Fibroblast of pulmonary artery (primary cell): ENCODE results near the gene TOMM6.

Experiments used
- DNase-seq: peaks from one replicate; pipeline ENCODE4 v3.0.0-alpha.2; 2010; ENCODE audit warnings: low read depth
- H3K4me3 ChIP-seq: replicated peaks from 2 replicates; pipeline ENCODE4 v1.5.1; 2011; ENCODE audit warnings: low read depth, mild to moderate bottlenecking, control low read depth, low read length, moderate library complexity
- TF ChIP-seq, protein P1 (sequence below): IDR thresholded peaks from 2 replicates; pipeline ENCODE4 v1.5.1; 2011; ENCODE audit warnings: mild to moderate bottlenecking, control low read depth, low read length, inconsistent platforms; ENCODE audit errors: missing control alignments

The TOMM6 gene

GRCh38 chr6:41781366-41781730 is 6.1 kb upstream of the TOMM6 start:
- no peak for DNase-seq
- peak overlapping the region; percentile 72 for H3K4me3 ChIP-seq
- TF ChIP-seq, protein P1, sequence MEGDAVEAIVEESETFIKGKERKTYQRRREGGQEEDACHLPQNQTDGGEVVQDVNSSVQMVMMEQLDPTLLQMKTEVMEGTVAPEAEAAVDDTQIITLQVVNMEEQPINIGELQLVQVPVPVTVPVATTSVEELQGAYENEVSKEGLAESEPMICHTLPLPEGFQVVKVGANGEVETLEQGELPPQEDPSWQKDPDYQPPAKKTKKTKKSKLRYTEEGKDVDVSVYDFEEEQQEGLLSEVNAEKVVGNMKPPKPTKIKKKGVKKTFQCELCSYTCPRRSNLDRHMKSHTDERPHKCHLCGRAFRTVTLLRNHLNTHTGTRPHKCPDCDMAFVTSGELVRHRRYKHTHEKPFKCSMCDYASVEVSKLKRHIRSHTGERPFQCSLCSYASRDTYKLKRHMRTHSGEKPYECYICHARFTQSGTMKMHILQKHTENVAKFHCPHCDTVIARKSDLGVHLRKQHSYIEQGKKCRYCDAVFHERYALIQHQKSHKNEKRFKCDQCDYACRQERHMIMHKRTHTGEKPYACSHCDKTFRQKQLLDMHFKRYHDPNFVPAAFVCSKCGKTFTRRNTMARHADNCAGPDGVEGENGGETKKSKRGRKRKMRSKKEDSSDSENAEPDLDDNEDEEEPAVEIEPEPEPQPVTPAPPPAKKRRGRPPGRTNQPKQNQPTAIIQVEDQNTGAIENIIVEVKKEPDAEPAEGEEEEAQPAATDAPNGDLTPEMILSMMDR = no peak

GRCh38 chr6:41783106-41783780 is 4.3 kb upstream of the TOMM6 start:
- TF ChIP-seq, protein P1 = no peak
- DNase-seq = no peak
- no peak overlapping the region for H3K4me3 ChIP-seq

- DNase-seq = no peak
- TF ChIP-seq, protein P1 = no peak
- H3K4me3 ChIP-seq = no peak overlapping the region
Observed at GRCh38 chr6:41784581-41785171, 2.8 kb upstream of the TOMM6 start.

DNA sequence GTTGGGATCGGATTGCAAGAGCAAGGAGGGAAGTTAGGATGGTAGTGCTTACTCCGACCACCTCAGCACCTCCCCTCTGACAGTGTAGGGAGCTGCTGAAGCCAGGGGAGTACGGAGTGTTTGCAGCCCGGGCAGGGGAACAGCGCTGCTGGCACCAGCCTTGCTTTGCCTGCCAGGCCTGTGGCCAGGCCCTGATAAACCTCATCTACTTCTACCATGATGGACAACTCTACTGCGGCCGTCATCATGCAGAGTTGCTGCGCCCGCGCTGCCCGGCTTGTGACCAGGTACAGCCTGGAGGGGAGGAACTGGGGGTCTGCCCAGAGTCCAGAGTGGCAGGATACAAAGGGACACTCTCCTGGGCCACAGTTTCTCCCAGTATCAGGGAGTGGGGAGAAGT is 2.2 kb upstream of the TOMM6 start:
- DNase-seq = no peak
- H3K4me3 ChIP-seq = no peak overlapping the region
- TF ChIP-seq, protein P1 = no peak

- peak; percentile 29 for DNase-seq
- peak overlapping the region; percentile 100 for H3K4me3 ChIP-seq
Observed at GRCh38 chr6:41785689-41786450, 1.6 kb upstream of the TOMM6 start.

DNA sequence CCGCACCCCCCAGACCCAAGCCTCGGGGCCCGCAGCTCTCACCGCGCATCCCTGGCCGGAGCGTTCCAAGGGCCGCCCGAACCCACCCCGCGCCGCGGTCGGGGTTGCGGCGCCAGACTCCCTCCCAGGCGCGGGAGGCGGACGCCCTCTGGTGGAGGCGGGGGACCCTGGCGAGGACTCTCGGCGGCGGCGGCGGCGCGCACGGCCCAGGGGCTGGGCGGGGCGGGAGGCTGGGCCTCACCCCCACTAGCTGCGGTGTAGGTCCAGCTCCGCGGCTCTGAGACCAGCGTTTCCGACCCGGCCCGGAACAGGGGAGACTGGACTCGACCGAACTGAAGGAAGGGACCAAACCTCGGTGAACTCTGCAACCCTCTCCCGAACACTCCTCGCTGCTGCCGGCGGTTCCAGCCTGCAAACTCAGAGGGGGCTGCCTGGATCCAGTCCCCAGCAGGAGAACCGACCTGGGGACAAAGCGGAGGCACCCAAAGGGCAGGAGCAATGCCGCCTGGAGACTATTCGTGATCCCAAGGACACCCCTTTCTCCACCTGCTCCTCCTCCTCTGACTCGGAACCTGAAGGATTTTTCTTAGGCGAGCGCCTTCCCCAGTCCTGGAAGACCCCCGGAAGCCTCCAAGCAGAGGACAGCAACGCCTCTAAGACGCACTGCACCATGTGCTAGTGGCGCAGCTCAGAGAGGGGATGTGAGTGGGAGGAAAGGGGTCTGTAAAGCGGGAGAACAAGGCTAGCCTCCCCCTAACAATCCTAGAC is 859 bp upstream of the TOMM6 start:
- TF ChIP-seq, protein P1 = peak; percentile 23
- peak overlapping the region; percentile 100 for H3K4me3 ChIP-seq
- peak; percentile 73 for DNase-seq

More at GRCh38 chr6:41785689-41786450, 1.6 kb upstream of the TOMM6 start:
- TF ChIP-seq, protein P1 = no peak
